BLaER1 treated with 17β-estradiol and CSF1 and Interleukin-3, amounts not matched to agents 10 nM and 100 nM (cell line): Measurements from ENCODE around the gene GMDS.

Experiments used
- H3K27ac ChIP-seq, 11 experiments: shearing (Covaris generic); formaldehyde crosslinking; 2 replicates each; pipeline ENCODE4 v1.8.1; 2022
- H3K27me3 ChIP-seq, 11 experiments: shearing (Covaris generic); formaldehyde crosslinking; 2 replicates each; pipeline ENCODE4 v1.8.1; 2022
- H3K36me3 ChIP-seq, 11 experiments: shearing (Covaris generic); formaldehyde crosslinking; 2 replicates each; pipeline ENCODE4 v1.8.1; 2022
- H3K4me1 ChIP-seq, 10 experiments: shearing (Covaris generic); formaldehyde crosslinking; 2 replicates each; pipeline ENCODE4 v1.8.1; 2022
- H3K4me2 ChIP-seq, 11 experiments: shearing (Covaris generic); formaldehyde crosslinking; 2 replicates each; pipeline ENCODE4 v1.8.1; 2022
- H3K4me3 ChIP-seq, 10 experiments: shearing (Covaris generic); formaldehyde crosslinking; 2 replicates each; pipeline ENCODE4 v1.8.1; 2022
- H3K9ac ChIP-seq, 11 experiments: shearing (Covaris generic); formaldehyde crosslinking; 2 replicates each; pipeline ENCODE4 v1.8.1; 2022
- H3K9me3 ChIP-seq, 11 experiments: shearing (Covaris generic); formaldehyde crosslinking; replicated peaks in 1 of 11; 2 replicates each; pipeline ENCODE4 v1.8.1; 2022
- H4K20me1 ChIP-seq, 11 experiments: shearing (Covaris generic); formaldehyde crosslinking; 2 replicates each; pipeline ENCODE4 v1.8.1; 2022
- Cebpa-rat ChIP-seq, 11 experiments: shearing (Covaris generic); IDR thresholded peaks; 2 replicates each; pipeline ENCODE4 v1.8.1; 2022

Gene GMDS

GRCh38 chr6:1770968-1771723 is 474.3 kb downstream of the GMDS start:
- no peak for TF ChIP-seq Cebpa-rat (IDR thresholded peaks at IDR 0.05)
- no peak overlapping the region for H3K4me2 ChIP-seq

GRCh38 chr6:1770435-1770843 is 475.0 kb downstream of the GMDS start:
- H4K20me1 ChIP-seq: no peaks in the 10 kb centered on the region
- H3K27ac ChIP-seq: no peak overlapping the region
- H3K4me1 ChIP-seq: peaks cover 10 to 32% (median 20%) of the 10 kb centered on the region in 10 experiments; a peak in 16 of 20 replicates
- no peaks in the 10 kb centered on the region for H3K9me3 ChIP-seq
- TF ChIP-seq Cebpa-rat (IDR thresholded peaks at IDR 0.05): no peak
- H3K36me3 ChIP-seq: 0 out of 22 replicates have a peak, but pooled peaks cover 0 to 4% (median 0%) of the 10 kb centered on the region in 11 experiments
- peak overlapping the region in 4 of 11 experiments; percentile 6 to 20 (median 12); a peak in 2 of 22 replicates for H3K4me2 ChIP-seq
- no peaks in the 10 kb centered on the region for H3K27me3 ChIP-seq
- H3K4me3 ChIP-seq: no peak overlapping the region
- no peak overlapping the region for H3K9ac ChIP-seq

More at GRCh38 chr6:1770968-1771723, 474.3 kb downstream of the GMDS start:
- Histone ChIP-seq H3K9ac (no peak overlapping the region), H3K4me3 (no peak overlapping the region), H3K9me3 (no peaks in the 10 kb centered on the region), H3K36me3 (no peaks in the 10 kb centered on the region), H4K20me1 (no peaks in the 10 kb centered on the region), H3K27me3 (no peaks in the 10 kb centered on the region), H3K27ac (no peak overlapping the region), H3K4me1 (peaks cover 10 to 32% (median 20%) of the 10 kb centered on the region in 10 experiments; a peak in 16 of 20 replicates)

- H3K36me3 ChIP-seq: 0 out of 22 replicates have a peak, but pooled peaks cover 0 to 4% (median 0%) of the 10 kb centered on the region in 11 experiments
- peak overlapping the region in 5 of 11 experiments; percentile 0 to 33 (median 22); a peak in 6 of 22 replicates for H3K4me2 ChIP-seq
- H3K27ac ChIP-seq: no peak overlapping the region
- no peak overlapping the region for H3K9ac ChIP-seq
- TF ChIP-seq Cebpa-rat (IDR thresholded peaks at IDR 0.05): no peak
- H3K9me3 ChIP-seq: no peaks in the 10 kb centered on the region
- no peak overlapping the region for H3K4me3 ChIP-seq
- H3K4me1 ChIP-seq: peaks cover 0 to 17% (median 7%) of the 10 kb centered on the region in 10 experiments; a peak in 9 of 20 replicates
- no peaks in the 10 kb centered on the region for H4K20me1 ChIP-seq
- H3K27me3 ChIP-seq: no peaks in the 10 kb centered on the region
These were observed 477.7 kb downstream of the GMDS start for GRCh38 chr6:1767481-1768246.

DNA sequence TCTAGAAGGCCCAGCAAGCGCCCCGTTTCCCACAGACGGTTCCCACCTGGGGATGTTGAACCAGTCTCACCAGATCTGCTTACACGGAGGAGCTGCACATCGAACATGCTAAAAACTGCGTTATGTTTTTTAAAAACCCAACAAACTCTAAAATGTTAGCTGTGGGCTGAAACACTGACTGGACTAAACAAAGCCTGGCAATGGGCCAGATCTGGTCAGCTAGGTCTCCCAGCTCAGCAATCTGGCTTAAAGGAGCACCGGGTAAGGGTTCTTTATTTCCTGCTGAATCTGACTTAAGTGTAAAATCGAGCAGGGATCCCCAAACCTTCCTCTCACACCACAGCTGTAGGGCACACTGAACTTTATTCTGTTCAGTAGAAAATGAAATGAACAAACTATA is 478.8 kb downstream of the GMDS start:
- H4K20me1 ChIP-seq: no peaks in the 10 kb centered on the region
- 0 out of 22 replicates have a peak, but pooled peaks cover 0 to 4% (median 0%) of the 10 kb centered on the region in 11 experiments for H3K36me3 ChIP-seq
- no peak for TF ChIP-seq Cebpa-rat (IDR thresholded peaks at IDR 0.05)
- H3K4me1 ChIP-seq: peaks cover 0 to 17% (median 7%) of the 10 kb centered on the region in 10 experiments; a peak in 9 of 20 replicates
- H3K9me3 ChIP-seq: no peaks in the 10 kb centered on the region
- H3K27ac ChIP-seq: no peak overlapping the region
- H3K4me3 ChIP-seq: no peak overlapping the region
- no peak overlapping the region for H3K9ac ChIP-seq
- no peaks in the 10 kb centered on the region for H3K27me3 ChIP-seq
- no peak overlapping the region for H3K4me2 ChIP-seq

GRCh38 chr6:1765160-1765903 is 480.1 kb downstream of the GMDS start:
- H3K27ac ChIP-seq: no peak overlapping the region
- no peak for TF ChIP-seq Cebpa-rat (IDR thresholded peaks at IDR 0.05)
- no peaks in the 10 kb centered on the region for H4K20me1 ChIP-seq
- H3K9ac ChIP-seq: no peak overlapping the region
- no peak overlapping the region for H3K4me3 ChIP-seq
- H3K4me2 ChIP-seq: no peak overlapping the region
- 0 out of 22 replicates have a peak, but pooled peaks cover 0 to 4% (median 0%) of the 10 kb centered on the region in 11 experiments for H3K36me3 ChIP-seq
- peaks cover 0 to 13% (median 7%) of the 10 kb centered on the region in 10 experiments; a peak in 8 of 20 replicates for H3K4me1 ChIP-seq
- no peaks in the 10 kb centered on the region for H3K9me3 ChIP-seq
- no peaks in the 10 kb centered on the region for H3K27me3 ChIP-seq

GRCh38 chr6:1764397-1764987 is 480.9 kb downstream of the GMDS start:
- no peaks in the 10 kb centered on the region for H3K9me3 ChIP-seq
- H3K4me1 ChIP-seq: peaks cover 0 to 10% (median 7%) of the 10 kb centered on the region in 10 experiments; a peak in 8 of 20 replicates
- no peak for TF ChIP-seq Cebpa-rat (IDR thresholded peaks at IDR 0.05)
- no peak overlapping the region for H3K4me2 ChIP-seq
- H3K4me3 ChIP-seq: no peak overlapping the region
- no peak overlapping the region for H3K27ac ChIP-seq
- 0 out of 22 replicates have a peak, but pooled peaks cover 0 to 4% (median 0%) of the 10 kb centered on the region in 11 experiments for H3K36me3 ChIP-seq
- no peak overlapping the region for H3K9ac ChIP-seq
- H3K27me3 ChIP-seq: no peaks in the 10 kb centered on the region
- H4K20me1 ChIP-seq: no peaks in the 10 kb centered on the region

GRCh38 chr6:1763404-1763803 is 482.0 kb downstream of the GMDS start:
- H3K36me3 ChIP-seq: 0 out of 22 replicates have a peak, but pooled peaks cover 0 to 4% (median 0%) of the 10 kb centered on the region in 11 experiments
- no peak overlapping the region for H3K9ac ChIP-seq
- no peaks in the 10 kb centered on the region for H3K27me3 ChIP-seq
- no peak overlapping the region for H3K4me2 ChIP-seq
- H3K4me3 ChIP-seq: no peak overlapping the region
- H3K4me1 ChIP-seq: peaks cover 0 to 10% (median 7%) of the 10 kb centered on the region in 10 experiments; a peak in 8 of 20 replicates
- H3K27ac ChIP-seq: no peak overlapping the region
- TF ChIP-seq Cebpa-rat (IDR thresholded peaks at IDR 0.05): no peak
- no peaks in the 10 kb centered on the region for H4K20me1 ChIP-seq
- no peaks in the 10 kb centered on the region for H3K9me3 ChIP-seq

DNA sequence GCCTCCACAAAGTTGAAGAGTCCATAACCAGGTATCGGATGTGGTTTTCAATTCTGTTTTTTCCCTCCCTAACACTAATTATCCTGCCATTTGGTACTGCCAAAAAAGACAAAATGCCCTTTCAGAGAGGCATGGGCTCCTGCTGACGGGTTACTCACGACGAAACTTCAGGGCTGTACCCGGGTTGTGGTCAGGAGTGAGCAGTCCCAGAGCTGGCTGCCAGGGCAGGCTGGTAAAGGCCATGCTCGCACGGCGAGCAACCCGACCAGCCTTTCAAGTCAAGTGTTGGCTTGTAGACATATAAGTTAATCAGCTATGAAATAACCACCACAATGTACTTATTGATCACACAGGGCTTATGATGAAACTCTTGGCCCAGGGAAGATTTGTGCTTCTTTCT is 483.2 kb downstream of the GMDS start:
- Histone ChIP-seq H3K27me3 (no peaks in the 10 kb centered on the region), H3K4me3 (no peak overlapping the region), H3K9ac (no peak overlapping the region), H3K27ac (no peak overlapping the region), H3K4me1 (no peaks in the 10 kb centered on the region), H3K9me3 (no peaks in the 10 kb centered on the region), H3K4me2 (no peak overlapping the region), H4K20me1 (no peaks in the 10 kb centered on the region), H3K36me3 (0 out of 22 replicates have a peak, but pooled peaks cover 0 to 4% (median 0%) of the 10 kb centered on the region in 11 experiments)
- TF ChIP-seq Cebpa-rat (IDR thresholded peaks at IDR 0.05): no peak
